Hepatocyte (in vitro differentiated cells): ENCODE data around the gene ARPC1B. TPM values are rescaled to one million over a fixed set of nuclear protein-coding genes. Genes with fewer than 3 reads are reported as not detected.
A peak's percentile ranks its signal among the peaks of the same experiment; 100 is the strongest.

Experiments used
- DNase-seq: peaks from one replicate; pipeline ENCODE4 v3.0.0-alpha.2; 2016; ENCODE audit warnings: low spot score
- H2AFZ ChIP-seq: fragments of 200-600 bp; sonication (generic); 2 replicates; pipeline ENCODE4 v1.6.0; 2016; ENCODE audit warnings: antibody characterized with exemption, mild to moderate bottlenecking
- H3K27ac ChIP-seq: fragments of 200-600 bp; sonication (generic); 2 replicates; pipeline ENCODE4 v1.5.1; 2016; ENCODE audit warnings: mild to moderate bottlenecking
- H3K27me3 ChIP-seq: fragments of 200-600 bp; sonication (generic); 2 replicates; pipeline ENCODE4 v1.6.1; 2016
- H3K36me3 ChIP-seq: fragments of 200-600 bp; sonication (generic); replicated peaks from 2 replicates; pipeline ENCODE4 v1.5.1; 2016; ENCODE audit warnings: low read depth; ENCODE audit not compliant: insufficient read depth
- H3K4me1 ChIP-seq: fragments of 200-600 bp; sonication (generic); 2 replicates; pipeline ENCODE4 v1.5.1; 2016; ENCODE audit warnings: mild to moderate bottlenecking, moderate library complexity; ENCODE audit not compliant: insufficient read depth
- H3K4me2 ChIP-seq: fragments of 200-600 bp; sonication (generic); 2 replicates; pipeline ENCODE4 v1.6.0; 2016
- H3K4me3 ChIP-seq: fragments of 200-600 bp; sonication (generic); 2 replicates; pipeline ENCODE4 v1.5.1; 2016; ENCODE audit warnings: mild to moderate bottlenecking
- H3K79me2 ChIP-seq: fragments of 200-600 bp; sonication (generic); 2 replicates; pipeline ENCODE4 v1.6.0; 2017; ENCODE audit warnings: mild to moderate bottlenecking
- H3K9me2 ChIP-seq: fragments of 200-600 bp; sonication (generic); replicated peaks from 2 replicates; pipeline ENCODE4 v1.6.0; 2017; ENCODE audit warnings: mild to moderate bottlenecking; ENCODE audit not compliant: insufficient read depth
- H3K9me3 ChIP-seq: fragments of 200-600 bp; sonication (generic); 2 replicates; pipeline ENCODE4 v1.5.1; 2016; ENCODE audit warnings: low read depth, mild to moderate bottlenecking
- H4K20me1 ChIP-seq: fragments of 200-600 bp; sonication (generic); 2 replicates; pipeline ENCODE4 v1.6.0; 2016; ENCODE audit warnings: mild to moderate bottlenecking; ENCODE audit not compliant: insufficient read depth, poor library complexity, severe bottlenecking
- EZH2 ChIP-seq: fragments of 200-600 bp; sonication (generic); IDR thresholded peaks from 2 replicates; pipeline ENCODE4 v1.6.1; 2016; ENCODE audit warnings: antibody characterized with exemption, mild to moderate bottlenecking, borderline replicate concordance
- EZH2phosphoT487 ChIP-seq: fragments of 200-600 bp; sonication (generic); IDR thresholded peaks from one replicate; pipeline ENCODE4 v1.6.1; 2018; ENCODE audit warnings: antibody characterized with exemption, mild to moderate bottlenecking, low read depth, moderate library complexity; ENCODE audit not compliant: unreplicated experiment, severe bottlenecking
- WGBS: methylation state at CpG from one replicate; pipeline ENCODE4 v1.1.6; 2016; ENCODE audit warnings: low lambda C conversion rate; ENCODE audit errors: missing lambda C conversion rate; 5-methylcytosine and 5-hydroxymethylcytosine counted together
- polyA plus RNA-seq: library from polyadenylated mRNA; unstranded; fragments of >200 nt; fragmentation: Nextera tagmentation; extraction: Ambion mirVana; gene quantifications from 2 replicates; pipeline ENCODE4 v1.2.1, GENCODE V29; 2016
- total RNA-seq: library from RNA; depleted of rRNA; stranded (reverse); fragments of >200 nt; gene quantifications from 2 replicates; pipeline ENCODE4 v1.2.3, GENCODE V29; 2014
- TF ChIP-seq, protein P1 (sequence below): fragments of 200-600 bp; sonication (generic); IDR thresholded peaks from 2 replicates; pipeline ENCODE4 v1.5.1; 2016; ENCODE audit warnings: antibody characterized with exemption, mild to moderate bottlenecking; ENCODE audit not compliant: poor library complexity

The ARPC1B gene
- total and polyA plus RNA-seq, 2 experiments from 2014 or later = 153 to 205 TPM

DNA sequence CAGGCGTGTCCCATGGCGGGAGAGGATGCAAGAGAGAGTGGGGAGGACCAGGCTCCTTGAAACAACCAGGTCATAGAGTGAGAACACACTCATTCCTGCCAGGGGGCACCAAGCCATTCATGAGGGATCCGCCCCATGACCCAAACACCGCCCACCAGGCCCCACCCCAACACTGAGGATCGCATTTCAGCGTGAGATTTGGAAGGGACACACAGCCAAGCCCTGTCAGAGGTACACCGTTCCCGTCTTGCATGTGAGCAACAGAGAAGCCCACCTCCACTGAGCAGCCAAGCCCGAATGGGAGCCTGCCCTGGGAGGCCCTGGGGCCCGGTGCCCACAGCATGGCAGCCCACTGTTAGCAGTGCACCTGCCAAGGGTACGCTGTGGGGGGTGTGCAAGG lies 7.9 kb upstream of the ARPC1B start:
- TF ChIP-seq EZH2 = no peak
- TF ChIP-seq, protein P1, sequence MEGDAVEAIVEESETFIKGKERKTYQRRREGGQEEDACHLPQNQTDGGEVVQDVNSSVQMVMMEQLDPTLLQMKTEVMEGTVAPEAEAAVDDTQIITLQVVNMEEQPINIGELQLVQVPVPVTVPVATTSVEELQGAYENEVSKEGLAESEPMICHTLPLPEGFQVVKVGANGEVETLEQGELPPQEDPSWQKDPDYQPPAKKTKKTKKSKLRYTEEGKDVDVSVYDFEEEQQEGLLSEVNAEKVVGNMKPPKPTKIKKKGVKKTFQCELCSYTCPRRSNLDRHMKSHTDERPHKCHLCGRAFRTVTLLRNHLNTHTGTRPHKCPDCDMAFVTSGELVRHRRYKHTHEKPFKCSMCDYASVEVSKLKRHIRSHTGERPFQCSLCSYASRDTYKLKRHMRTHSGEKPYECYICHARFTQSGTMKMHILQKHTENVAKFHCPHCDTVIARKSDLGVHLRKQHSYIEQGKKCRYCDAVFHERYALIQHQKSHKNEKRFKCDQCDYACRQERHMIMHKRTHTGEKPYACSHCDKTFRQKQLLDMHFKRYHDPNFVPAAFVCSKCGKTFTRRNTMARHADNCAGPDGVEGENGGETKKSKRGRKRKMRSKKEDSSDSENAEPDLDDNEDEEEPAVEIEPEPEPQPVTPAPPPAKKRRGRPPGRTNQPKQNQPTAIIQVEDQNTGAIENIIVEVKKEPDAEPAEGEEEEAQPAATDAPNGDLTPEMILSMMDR = no peak
- TF ChIP-seq EZH2phosphoT487 = no peak
- Histone ChIP-seq H3K27ac (no peak overlapping the region), H2AFZ (no peak overlapping the region), H3K79me2 (no peaks in the 10 kb centered on the region), H3K9me3 (no peaks in the 10 kb centered on the region), H3K4me2 (no peak overlapping the region), H3K4me3 (no peak overlapping the region), H3K36me3 (no peaks in the 10 kb centered on the region), H3K4me1 (no peaks in the 10 kb centered on the region), H4K20me1 (no peaks in the 10 kb centered on the region), H3K27me3 (no peaks in the 10 kb centered on the region), H3K9me2 (no peaks in the 10 kb centered on the region)
- whole genome bisulfite sequencing = 91% methylated on average over 11 of the region's 11 CpGs
- no peak for DNase-seq

DNA sequence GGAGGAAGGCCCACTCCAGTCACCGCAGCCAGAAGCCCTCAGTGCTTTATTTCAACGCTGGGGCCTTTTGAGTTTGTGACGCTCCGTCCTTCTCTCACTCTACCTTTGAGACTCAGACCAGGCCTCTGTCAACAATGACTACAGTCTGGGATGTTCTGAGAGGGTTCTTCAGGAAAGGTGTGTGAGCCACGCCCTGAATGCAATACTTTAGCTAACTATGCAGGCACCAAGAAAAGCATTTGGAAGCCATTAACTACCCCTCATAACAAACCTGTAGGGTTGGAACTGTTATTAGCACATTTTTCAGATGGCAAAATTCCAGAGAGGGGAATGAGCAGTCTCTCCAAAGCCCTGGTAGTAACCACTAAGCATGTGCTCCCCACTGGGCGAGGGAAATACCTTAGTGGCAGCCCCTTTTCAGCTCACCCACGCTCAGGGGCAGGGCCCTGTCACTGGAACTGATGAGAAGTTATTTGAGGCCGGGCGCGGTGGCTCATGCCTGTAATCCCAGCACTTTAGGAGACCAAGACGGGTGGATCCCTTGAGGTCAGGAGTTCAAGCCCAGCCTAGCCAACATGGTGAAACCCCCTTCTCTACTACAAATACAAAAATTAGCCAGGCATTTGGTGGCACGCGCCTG lies 5.7 kb upstream of the ARPC1B start:
- no peaks in the 10 kb centered on the region for H4K20me1 ChIP-seq
- H3K36me3 ChIP-seq = no peaks in the 10 kb centered on the region
- TF ChIP-seq, protein P1 = no peak
- TF ChIP-seq EZH2 = no peak
- no peak for TF ChIP-seq EZH2phosphoT487
- peaks cover 9% of the 10 kb centered on the region for H3K4me1 ChIP-seq
- H3K27ac ChIP-seq = peak overlapping the region; percentile 42
- no peak overlapping the region for H2AFZ ChIP-seq
- no peak overlapping the region for H3K4me3 ChIP-seq
- no peak for DNase-seq
- H3K79me2 ChIP-seq = no peaks in the 10 kb centered on the region
- WGBS = 92% methylated on average over 13 of the region's 13 CpGs
- H3K9me3 ChIP-seq = no peaks in the 10 kb centered on the region
- no peaks in the 10 kb centered on the region for H3K27me3 ChIP-seq
- H3K4me2 ChIP-seq = no peak overlapping the region
- H3K9me2 ChIP-seq = no peaks in the 10 kb centered on the region

DNA sequence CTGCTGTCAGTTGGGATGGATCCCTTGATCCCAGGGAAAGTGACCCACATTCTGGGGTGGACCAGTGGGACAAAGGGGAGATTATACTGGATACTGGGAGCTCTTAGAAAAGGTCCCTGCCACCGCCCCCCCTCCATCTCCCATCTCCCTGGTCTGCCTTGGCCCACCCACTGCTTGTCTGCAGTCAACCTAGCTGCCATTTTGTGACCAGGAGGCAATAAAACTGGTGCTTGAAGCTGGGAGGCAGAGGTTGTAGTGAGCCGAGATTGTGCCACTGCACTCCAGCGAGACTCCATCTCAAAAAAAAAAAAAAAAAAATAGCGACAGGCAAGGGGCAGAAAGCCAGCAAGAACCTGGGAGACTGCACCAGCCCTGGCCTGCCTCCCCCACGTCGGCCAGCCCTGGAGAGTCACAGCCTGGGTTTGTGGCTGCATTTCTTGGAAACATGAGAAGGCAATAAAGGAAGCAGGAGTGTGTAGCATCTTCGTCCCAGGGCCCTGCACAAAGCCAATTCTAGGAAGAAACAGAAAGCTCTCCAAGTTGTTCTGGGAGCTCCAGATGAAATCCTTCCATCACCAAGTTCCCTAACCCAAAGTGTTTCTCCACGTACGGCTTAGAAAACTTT lies 4.7 kb upstream of the ARPC1B start:
- Histone ChIP-seq H2AFZ (no peak overlapping the region), H3K9me3 (no peaks in the 10 kb centered on the region), H3K4me2 (no peak overlapping the region), H3K79me2 (no peaks in the 10 kb centered on the region), H3K36me3 (no peaks in the 10 kb centered on the region), H4K20me1 (no peaks in the 10 kb centered on the region), H3K4me3 (no peak overlapping the region), H3K9me2 (no peaks in the 10 kb centered on the region), H3K27ac (peak overlapping the region; percentile 50), H3K27me3 (no peaks in the 10 kb centered on the region), H3K4me1 (peaks cover 9% of the 10 kb centered on the region)
- 77% methylated on average over 8 of the region's 9 CpGs for WGBS
- TF ChIP-seq EZH2 (no peak), EZH2phosphoT487 (no peak)
- TF ChIP-seq, protein P1 = no peak
- no peak for DNase-seq
